Measurements from ENCODE around the gene EEA1. TPM values are rescaled to one million over a fixed set of nuclear protein-coding genes. Genes with fewer than 3 reads are reported as not detected.

The EEA1 gene
- total and polyA plus RNA-seq, 10 of the 15 experiments (the other 5 are each of a cell fraction or from before 2014, with no cell fraction given) = 5.5 to 40.3 (median 13.5) TPM

DNA sequence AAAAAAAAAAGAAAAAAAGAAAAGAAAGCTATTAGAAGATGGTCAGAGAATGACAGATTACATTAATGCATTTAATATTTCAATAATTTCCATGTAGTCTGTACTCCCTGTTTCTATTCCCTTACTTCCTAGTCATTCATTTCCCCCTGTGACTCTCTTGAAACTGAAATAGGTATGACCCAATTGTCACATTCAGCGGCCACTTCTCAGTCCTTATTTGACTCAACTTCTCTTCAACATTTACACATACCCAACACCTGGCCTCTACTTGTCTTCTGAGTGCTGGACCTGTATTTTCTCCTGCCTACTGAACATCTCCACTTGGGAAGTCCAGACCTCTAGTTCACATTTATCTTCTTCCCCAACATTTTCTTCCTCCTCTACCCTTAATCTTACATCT lies 7.2 kb downstream of the EEA1 start (continued):
- TF ChIP-seq, protein P1, sequence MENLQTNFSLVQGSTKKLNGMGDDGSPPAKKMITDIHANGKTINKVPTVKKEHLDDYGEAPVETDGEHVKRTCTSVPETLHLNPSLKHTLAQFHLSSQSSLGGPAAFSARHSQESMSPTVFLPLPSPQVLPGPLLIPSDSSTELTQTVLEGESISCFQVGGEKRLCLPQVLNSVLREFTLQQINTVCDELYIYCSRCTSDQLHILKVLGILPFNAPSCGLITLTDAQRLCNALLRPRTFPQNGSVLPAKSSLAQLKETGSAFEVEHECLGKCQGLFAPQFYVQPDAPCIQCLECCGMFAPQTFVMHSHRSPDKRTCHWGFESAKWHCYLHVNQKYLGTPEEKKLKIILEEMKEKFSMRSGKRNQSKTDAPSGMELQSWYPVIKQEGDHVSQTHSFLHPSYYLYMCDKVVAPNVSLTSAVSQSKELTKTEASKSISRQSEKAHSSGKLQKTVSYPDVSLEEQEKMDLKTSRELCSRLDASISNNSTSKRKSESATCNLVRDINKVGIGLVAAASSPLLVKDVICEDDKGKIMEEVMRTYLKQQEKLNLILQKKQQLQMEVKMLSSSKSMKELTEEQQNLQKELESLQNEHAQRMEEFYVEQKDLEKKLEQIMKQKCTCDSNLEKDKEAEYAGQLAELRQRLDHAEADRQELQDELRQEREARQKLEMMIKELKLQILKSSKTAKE (IDR thresholded peaks at IDR 0.05; ENCODE audit: low read depth, poor library complexity, severe bottlenecking) = no peak
- TF ChIP-seq DPF2 (IDR thresholded peaks at IDR 0.05) (peak; percentile 42; the same call in 1 of the 2 replicates), BACH1 (IDR thresholded peaks at IDR 0.05; ENCODE audit: borderline replicate concordance) (no peak), NR2C2 (IDR thresholded peaks at IDR 0.05; ENCODE audit: borderline replicate concordance, control insufficient read depth, insufficient read length, low read depth) (no peak), SMAD5 (IDR thresholded peaks at IDR 0.05; ENCODE audit: low read depth) (no peak), HDAC2 (IDR thresholded peaks at IDR 0.05) (no peak), NFYA (IDR thresholded peaks at IDR 0.05; ENCODE audit: borderline replicate concordance, low read depth, low read length) (no peak), MXI1 (IDR thresholded peaks at IDR 0.05; ENCODE audit: low read depth, low read length) (no peak), RFX5 (IDR thresholded peaks at IDR 0.05; ENCODE audit: low read depth, low read length) (no peak), ZZZ3 (IDR thresholded peaks at IDR 0.05; ENCODE audit: control insufficient read depth, insufficient read length, low read depth) (no peak), PAX5 (IDR thresholded peaks at IDR 0.05; ENCODE audit: borderline replicate concordance, low read depth, low read length) (no peak), HDAC6 (IDR thresholded peaks at IDR 0.05; ENCODE audit: unreplicated experiment) (no peak), MYC (IDR thresholded peaks at IDR 0.05; ENCODE audit: insufficient read depth, insufficient read length, insufficient replicate concordance, low read length, severe bottlenecking) (no peak), MYB (IDR thresholded peaks at IDR 0.05; ENCODE audit: borderline replicate concordance, low read depth, low read length) (no peak), IKZF1 (conservative IDR thresholded peaks at IDR 0.05) (peak; percentile 67), KLF5 (IDR thresholded peaks at IDR 0.05; ENCODE audit: partially characterized antibody) (no peak), YY1 (IDR thresholded peaks at IDR 0.05; ENCODE audit: low read depth, low read length) (no peak), CHD2 (IDR thresholded peaks at IDR 0.05; ENCODE audit: borderline replicate concordance, low read depth, low read length) (no peak)
- TF ChIP-seq, protein P2, sequence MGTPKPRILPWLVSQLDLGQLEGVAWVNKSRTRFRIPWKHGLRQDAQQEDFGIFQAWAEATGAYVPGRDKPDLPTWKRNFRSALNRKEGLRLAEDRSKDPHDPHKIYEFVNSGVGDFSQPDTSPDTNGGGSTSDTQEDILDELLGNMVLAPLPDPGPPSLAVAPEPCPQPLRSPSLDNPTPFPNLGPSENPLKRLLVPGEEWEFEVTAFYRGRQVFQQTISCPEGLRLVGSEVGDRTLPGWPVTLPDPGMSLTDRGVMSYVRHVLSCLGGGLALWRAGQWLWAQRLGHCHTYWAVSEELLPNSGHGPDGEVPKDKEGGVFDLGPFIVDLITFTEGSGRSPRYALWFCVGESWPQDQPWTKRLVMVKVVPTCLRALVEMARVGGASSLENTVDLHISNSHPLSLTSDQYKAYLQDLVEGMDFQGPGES (IDR thresholded peaks at IDR 0.05) = no peak
- TF ChIP-seq, protein P3, sequence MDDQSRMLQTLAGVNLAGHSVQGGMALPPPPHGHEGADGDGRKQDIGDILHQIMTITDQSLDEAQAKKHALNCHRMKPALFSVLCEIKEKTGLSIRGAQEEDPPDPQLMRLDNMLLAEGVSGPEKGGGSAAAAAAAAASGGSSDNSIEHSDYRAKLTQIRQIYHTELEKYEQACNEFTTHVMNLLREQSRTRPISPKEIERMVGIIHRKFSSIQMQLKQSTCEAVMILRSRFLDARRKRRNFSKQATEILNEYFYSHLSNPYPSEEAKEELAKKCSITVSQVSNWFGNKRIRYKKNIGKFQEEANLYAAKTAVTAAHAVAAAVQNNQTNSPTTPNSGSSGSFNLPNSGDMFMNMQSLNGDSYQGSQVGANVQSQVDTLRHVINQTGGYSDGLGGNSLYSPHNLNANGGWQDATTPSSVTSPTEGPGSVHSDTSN (IDR thresholded peaks at IDR 0.05; ENCODE audit: insufficient replicate concordance, low read depth, low read length) = no peak
- TF ChIP-seq, protein P4, sequence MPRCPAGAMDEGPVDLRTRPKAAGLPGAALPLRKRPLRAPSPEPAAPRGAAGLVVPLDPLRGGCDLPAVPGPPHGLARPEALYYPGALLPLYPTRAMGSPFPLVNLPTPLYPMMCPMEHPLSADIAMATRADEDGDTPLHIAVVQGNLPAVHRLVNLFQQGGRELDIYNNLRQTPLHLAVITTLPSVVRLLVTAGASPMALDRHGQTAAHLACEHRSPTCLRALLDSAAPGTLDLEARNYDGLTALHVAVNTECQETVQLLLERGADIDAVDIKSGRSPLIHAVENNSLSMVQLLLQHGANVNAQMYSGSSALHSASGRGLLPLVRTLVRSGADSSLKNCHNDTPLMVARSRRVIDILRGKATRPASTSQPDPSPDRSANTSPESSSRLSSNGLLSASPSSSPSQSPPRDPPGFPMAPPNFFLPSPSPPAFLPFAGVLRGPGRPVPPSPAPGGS (IDR thresholded peaks at IDR 0.05; ENCODE audit: borderline replicate concordance, insufficient read depth, low read depth, low read length, poor library complexity, severe bottlenecking) = no peak
- TF ChIP-seq, protein P5, sequence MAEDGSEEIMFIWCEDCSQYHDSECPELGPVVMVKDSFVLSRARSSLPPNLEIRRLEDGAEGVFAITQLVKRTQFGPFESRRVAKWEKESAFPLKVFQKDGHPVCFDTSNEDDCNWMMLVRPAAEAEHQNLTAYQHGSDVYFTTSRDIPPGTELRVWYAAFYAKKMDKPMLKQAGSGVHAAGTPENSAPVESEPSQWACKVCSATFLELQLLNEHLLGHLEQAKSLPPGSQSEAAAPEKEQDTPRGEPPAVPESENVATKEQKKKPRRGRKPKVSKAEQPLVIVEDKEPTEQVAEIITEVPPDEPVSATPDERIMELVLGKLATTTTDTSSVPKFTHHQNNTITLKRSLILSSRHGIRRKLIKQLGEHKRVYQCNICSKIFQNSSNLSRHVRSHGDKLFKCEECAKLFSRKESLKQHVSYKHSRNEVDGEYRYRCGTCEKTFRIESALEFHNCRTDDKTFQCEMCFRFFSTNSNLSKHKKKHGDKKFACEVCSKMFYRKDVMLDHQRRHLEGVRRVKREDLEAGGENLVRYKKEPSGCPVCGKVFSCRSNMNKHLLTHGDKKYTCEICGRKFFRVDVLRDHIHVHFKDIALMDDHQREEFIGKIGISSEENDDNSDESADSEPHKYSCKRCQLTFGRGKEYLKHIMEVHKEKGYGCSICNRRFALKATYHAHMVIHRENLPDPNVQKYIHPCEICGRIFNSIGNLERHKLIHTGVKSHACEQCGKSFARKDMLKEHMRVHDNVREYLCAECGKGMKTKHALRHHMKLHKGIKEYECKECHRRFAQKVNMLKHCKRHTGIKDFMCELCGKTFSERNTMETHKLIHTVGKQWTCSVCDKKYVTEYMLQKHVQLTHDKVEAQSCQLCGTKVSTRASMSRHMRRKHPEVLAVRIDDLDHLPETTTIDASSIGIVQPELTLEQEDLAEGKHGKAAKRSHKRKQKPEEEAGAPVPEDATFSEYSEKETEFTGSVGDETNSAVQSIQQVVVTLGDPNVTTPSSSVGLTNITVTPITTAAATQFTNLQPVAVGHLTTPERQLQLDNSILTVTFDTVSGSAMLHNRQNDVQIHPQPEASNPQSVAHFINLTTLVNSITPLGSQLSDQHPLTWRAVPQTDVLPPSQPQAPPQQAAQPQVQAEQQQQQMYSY (CRISPR knock-in tag; IDR thresholded peaks at IDR 0.05) = no peak
